Thoracic aorta (tissue), 2 donors: ENCODE measurements around the gene MRGPRG. TPM values are rescaled to one million over a fixed set of nuclear protein-coding genes. Genes with fewer than 3 reads are reported as not detected.

Experiments used
- ATAC-seq: fragments of 150-250 bp; one replicate; pipeline ENCODE4 v1.8.0; 2017; ENCODE audit warnings: low read depth; ENCODE audit not compliant: insufficient number of reproducible peaks, low FRiP score
- DNase-seq: peaks from one replicate; pipeline ENCODE4 v3.0.0-alpha.2; 2020; ENCODE audit warnings: low spot score
- H3K27ac ChIP-seq, 2 donors: fragments of 200-600 bp; sonication (generic); 1 replicate in 1 of 2; 2 replicates in 1 of 2; pipeline ENCODE4 v1.5.1; 2016; ENCODE audit warnings: mild to moderate bottlenecking in 2 of 2, moderate library complexity in 2 of 2
- H3K27me3 ChIP-seq: fragments of 200-600 bp; sonication (generic); replicated peaks from 2 replicates; pipeline ENCODE4 v1.6.0; 2016; ENCODE audit warnings: mild to moderate bottlenecking; ENCODE audit not compliant: insufficient read depth
- H3K36me3 ChIP-seq: fragments of 200-600 bp; sonication (generic); one replicate; pipeline ENCODE4 v1.5.1; 2016
- H3K4me1 ChIP-seq, 2 donors: fragments of 200-600 bp; sonication (generic); 1 replicate in 1 of 2; 2 replicates in 1 of 2; pipeline versions ENCODE4 v1.5.1 to v1.6.0; 2016; ENCODE audit warnings: low read depth in 2 of 2, mild to moderate bottlenecking in 1 of 2; ENCODE audit not compliant: control insufficient read depth in 1 of 2
- H3K4me3 ChIP-seq: fragments of 200-600 bp; sonication (generic); 2 replicates; pipeline ENCODE4 v1.5.1; 2016; ENCODE audit warnings: mild to moderate bottlenecking
- H3K9me3 ChIP-seq: fragments of 200-600 bp; sonication (generic); 2 replicates; pipeline ENCODE4 v1.5.1; 2016
- total RNA-seq, 2 donors: library from RNA; depleted of rRNA; stranded (reverse); fragments of >200 nt; gene quantifications; one replicate each; pipeline versions ENCODE4 v1.1.0 to v1.2.3, GENCODE V29; 2016
- TF ChIP-seq, protein P1 (sequence below): fragments of 200-600 bp; sonication (generic); IDR thresholded peaks from one replicate; pipeline ENCODE4 v1.5.1; 2019; ENCODE audit warnings: antibody characterized with exemption

Gene MRGPRG
- total RNA-seq, 2 donors from 2014 or later: not detected

DNA sequence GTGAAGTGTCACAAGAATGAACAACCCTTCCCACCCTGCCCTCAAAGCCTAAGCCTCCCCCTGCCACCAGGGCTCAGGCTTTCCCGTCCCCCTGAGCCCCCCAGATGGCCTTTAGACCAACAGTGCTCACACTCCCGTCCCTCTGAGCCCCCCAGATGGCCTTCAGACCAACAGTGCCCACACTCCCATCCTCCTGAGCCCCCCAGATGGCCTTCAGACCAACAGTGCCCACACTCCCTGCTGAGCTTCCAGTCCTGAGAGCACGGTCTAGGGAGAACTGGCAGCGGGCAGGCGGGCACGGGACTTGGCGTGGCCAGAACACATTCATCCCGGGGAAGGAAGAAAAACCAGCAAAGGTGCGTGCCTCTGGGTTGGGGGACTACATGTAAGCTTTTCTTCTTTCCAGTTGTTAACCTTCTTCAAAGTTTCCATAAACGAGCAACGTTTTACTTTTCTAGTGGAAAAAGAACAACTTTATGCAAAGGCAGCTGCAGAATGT lies 2.5 kb downstream of the MRGPRG start:
- no peaks in the 10 kb centered on the region for H3K4me1 ChIP-seq
- no peak overlapping the region for H3K4me3 ChIP-seq
- TF ChIP-seq, protein P1, sequence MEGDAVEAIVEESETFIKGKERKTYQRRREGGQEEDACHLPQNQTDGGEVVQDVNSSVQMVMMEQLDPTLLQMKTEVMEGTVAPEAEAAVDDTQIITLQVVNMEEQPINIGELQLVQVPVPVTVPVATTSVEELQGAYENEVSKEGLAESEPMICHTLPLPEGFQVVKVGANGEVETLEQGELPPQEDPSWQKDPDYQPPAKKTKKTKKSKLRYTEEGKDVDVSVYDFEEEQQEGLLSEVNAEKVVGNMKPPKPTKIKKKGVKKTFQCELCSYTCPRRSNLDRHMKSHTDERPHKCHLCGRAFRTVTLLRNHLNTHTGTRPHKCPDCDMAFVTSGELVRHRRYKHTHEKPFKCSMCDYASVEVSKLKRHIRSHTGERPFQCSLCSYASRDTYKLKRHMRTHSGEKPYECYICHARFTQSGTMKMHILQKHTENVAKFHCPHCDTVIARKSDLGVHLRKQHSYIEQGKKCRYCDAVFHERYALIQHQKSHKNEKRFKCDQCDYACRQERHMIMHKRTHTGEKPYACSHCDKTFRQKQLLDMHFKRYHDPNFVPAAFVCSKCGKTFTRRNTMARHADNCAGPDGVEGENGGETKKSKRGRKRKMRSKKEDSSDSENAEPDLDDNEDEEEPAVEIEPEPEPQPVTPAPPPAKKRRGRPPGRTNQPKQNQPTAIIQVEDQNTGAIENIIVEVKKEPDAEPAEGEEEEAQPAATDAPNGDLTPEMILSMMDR: no peak
- H3K36me3 ChIP-seq: no peaks in the 10 kb centered on the region
- H3K27ac ChIP-seq: no peak overlapping the region
- H3K27me3 ChIP-seq: no peaks in the 10 kb centered on the region
- DNase-seq (no peak), ATAC-seq (no peak)
- peaks cover 7% of the 10 kb centered on the region for H3K9me3 ChIP-seq

DNA sequence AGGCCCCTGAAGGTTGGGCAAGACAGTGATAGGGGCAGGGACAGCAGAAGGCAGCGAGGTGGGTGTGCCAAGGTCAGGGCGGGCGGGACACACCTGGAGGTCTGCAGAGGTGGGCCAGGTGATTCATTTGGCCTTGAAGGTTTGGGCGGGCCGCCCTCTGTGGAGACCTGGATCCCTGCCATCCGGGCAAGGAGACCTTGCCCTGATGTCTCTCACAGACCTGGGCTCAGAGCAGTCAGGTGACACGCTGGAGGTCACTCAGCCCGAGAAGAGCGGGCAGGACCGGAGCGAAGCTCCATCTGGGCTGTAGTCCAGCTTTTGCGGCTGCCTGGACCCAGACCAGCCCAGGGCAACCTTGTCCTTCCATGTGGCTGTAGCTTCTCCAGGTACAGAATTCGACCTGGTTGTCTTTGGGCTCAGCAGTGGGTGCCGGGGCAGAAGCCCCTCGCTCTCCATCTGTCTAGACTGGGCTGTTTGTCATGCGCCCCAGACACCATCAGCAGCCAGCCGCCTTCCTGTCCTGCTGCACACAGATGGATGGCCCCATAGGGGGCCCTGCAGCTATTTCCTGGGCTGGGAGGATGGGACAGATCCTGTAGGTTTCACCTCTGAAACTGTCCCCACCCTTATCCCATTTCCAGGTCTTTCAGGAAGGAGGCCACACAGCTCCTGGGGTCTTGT lies 3.1 kb downstream of the MRGPRG start:
- DNase-seq (no peak), ATAC-seq (no peak)
- H3K27me3 ChIP-seq: no peaks in the 10 kb centered on the region
- H3K9me3 ChIP-seq: peaks cover 7% of the 10 kb centered on the region
- H3K4me1 ChIP-seq: no peaks in the 10 kb centered on the region
- no peaks in the 10 kb centered on the region for H3K36me3 ChIP-seq
- no peak overlapping the region for H3K27ac ChIP-seq
- no peak overlapping the region for H3K4me3 ChIP-seq
- TF ChIP-seq, protein P1: no peak

DNA sequence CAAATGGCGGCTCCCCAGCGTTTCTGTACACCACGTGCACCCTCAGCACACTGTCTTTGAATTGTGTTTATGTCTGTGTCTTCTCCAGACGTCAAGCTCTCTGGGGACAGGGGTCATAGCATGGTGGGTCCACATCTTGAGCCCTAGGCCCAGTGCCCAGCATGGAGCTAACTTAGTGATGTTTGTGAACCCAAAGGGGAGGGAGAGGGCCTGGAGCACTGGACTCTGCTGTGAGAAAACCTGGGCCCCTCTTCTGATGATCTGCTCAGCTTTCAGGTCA lies 4.3 kb downstream of the MRGPRG start:
- Histone ChIP-seq H3K27me3 (no peaks in the 10 kb centered on the region), H3K4me1 (no peaks in the 10 kb centered on the region)

DNA sequence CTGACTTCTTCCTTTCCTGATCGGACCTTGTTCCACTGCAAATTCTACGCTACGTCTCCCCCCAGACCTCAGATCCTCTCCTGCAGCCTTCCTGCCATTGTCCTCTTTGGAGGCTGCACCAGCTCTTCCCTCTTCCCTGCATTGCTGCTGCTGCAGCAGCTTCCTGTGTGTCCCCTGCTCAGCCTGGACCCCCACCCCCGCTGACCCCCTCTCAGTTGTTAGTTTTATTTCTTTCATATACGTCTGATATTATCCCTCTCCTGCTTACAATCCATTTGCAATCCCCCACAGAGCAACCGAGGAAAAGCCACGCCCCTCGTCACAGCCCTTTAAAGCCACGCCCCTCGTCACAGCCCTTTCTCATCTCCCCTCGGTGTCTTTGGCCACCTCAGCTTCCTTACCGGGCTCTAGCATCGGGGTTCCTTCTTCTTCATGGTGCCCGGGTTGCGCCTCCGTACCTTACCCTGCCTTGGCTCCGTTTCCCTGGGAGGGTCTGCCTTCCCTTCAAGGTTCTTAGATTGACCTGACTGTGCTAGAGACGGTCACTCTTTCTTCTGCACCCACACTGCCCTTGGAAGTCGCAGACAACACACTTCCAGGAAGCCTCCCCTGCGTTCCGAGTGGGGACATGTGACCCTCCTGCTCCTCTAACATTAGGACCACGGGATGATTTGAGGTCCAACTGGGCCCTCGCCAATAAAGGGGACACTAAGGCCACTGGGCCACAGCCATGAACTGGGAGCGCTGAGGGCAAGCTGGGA lies 4.8 kb downstream of the MRGPRG start:
- no peaks in the 10 kb centered on the region for H3K4me1 ChIP-seq
- H3K9me3 ChIP-seq: peaks cover 7% of the 10 kb centered on the region
- DNase-seq (no peak), ATAC-seq (no peak)
- H3K4me3 ChIP-seq: no peak overlapping the region
- no peaks in the 10 kb centered on the region for H3K27me3 ChIP-seq
- H3K36me3 ChIP-seq: no peaks in the 10 kb centered on the region
- no peak overlapping the region for H3K27ac ChIP-seq
- TF ChIP-seq, protein P1: no peak

More for the DNA sequence above, 4.3 kb downstream of the MRGPRG start:
- no peak for DNase-seq
- Histone ChIP-seq H3K4me3 (no peak overlapping the region), H3K36me3 (no peaks in the 10 kb centered on the region), H3K9me3 (peaks cover 7% of the 10 kb centered on the region), H3K27ac (no peak overlapping the region)
- ATAC-seq: no peak
- TF ChIP-seq, protein P1: no peak

DNA sequence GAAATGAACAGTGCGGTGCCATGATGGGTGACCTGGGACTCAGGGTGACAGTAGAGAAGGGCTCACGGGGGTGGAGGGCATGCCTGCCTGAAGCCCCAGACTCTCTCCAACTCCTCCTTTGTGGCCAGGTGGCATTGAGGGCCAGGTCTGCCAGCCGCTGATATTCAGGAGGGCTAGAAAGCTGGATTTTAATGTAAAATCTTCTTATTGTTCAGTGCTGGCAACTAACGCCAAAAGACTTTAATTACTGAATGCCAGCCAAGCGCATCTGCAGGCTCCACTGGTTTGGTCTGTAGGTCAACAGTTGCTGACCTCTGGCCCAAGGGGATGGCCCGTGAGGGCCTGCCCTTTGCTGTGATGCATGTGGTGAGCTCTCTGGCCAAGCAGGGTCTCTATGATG lies 10.3 kb downstream of the MRGPRG start:
- ATAC-seq (no peak), DNase-seq (no peak)
- Histone ChIP-seq H3K27ac (no peak overlapping the region), H3K27me3 (no peaks in the 10 kb centered on the region), H3K4me3 (no peak overlapping the region), H3K9me3 (peaks cover 7% of the 10 kb centered on the region), H3K4me1 (peaks cover 5 to 18% of the 10 kb centered on the region in 2 donors), H3K36me3 (no peaks in the 10 kb centered on the region)
- TF ChIP-seq, protein P1: no peak
